GM18867 (cell line): Measurements from ENCODE around the gene VPS13C.

Source experiments
- ATAC-seq: cut with Tn5 transposase; IDR thresholded peaks from one replicate; pipeline ENCODE4 v1.9.1; 2021; ENCODE audit warnings: mild to moderate bottlenecking, moderate library complexity; ENCODE audit not compliant: unreplicated experiment

VPS13C gene

DNA sequence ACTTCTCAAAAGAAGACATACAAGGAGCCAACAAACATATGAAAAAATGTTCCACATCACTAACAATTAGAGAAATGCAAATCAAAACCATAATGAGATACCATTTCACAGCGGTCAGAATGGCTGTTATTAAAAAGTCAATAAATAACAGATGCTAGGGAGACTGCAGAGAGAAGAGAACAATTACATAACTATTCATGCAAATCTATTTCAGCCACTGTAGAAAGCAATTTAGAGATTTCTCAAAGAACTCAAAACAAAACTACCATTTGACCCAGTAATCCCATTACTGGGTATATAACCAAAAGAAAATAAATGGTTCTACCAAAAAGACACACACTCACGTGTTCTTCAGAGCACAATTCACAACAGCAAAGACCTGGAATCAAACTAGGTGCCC, 116.3 kb downstream of the VPS13C start:
- ATAC-seq = no peak

- ATAC-seq = no peak
These were observed 122.0 kb downstream of the VPS13C start for GRCh38 chr15:61938249-61938648.

DNA sequence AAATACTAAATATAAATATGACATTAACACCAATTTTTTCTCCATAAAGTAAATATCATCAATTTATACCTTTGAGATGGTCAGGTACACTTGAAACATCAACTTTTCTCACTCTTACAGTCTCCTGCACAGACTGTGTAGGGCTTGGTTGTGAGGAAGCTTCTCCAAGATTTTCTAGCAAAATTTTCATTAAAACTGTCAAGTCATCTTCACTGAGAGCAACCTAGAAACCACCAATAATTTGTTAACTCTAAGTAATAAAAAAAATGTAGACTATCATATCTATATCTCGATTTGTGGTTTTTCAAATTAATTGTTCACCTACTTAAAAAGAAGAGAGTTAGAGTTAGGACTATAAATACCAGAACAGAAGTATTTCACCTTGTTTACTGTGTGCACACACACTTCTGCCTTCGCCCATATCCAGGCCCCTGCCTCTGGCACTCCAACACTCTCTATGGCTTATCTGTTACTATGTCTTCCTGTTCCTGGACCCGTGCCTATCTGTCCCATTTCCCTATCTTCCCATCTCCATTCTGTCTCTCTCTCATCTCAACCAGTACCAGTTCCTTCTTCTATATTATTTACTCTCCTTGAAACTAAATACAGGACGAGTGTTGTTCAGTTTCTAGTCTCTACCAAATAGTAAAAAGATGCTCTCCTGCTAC, 123.6 kb downstream of the VPS13C start:
- ATAC-seq = no peak

- ATAC-seq = no peak
These were observed 124.8 kb downstream of the VPS13C start for GRCh38 chr15:61935493-61935892.

GRCh38 chr15:61929452-61929851, 130.8 kb downstream of the VPS13C start:
- no peak for ATAC-seq

GRCh38 chr15:61923173-61923572, 137.1 kb downstream of the VPS13C start:
- no peak for ATAC-seq

- ATAC-seq = no peak
These were observed 139.2 kb downstream of the VPS13C start for GRCh38 chr15:61921093-61921492.

GRCh38 chr15:61917457-61917856, 142.8 kb downstream of the VPS13C start:
- no peak for ATAC-seq

DNA sequence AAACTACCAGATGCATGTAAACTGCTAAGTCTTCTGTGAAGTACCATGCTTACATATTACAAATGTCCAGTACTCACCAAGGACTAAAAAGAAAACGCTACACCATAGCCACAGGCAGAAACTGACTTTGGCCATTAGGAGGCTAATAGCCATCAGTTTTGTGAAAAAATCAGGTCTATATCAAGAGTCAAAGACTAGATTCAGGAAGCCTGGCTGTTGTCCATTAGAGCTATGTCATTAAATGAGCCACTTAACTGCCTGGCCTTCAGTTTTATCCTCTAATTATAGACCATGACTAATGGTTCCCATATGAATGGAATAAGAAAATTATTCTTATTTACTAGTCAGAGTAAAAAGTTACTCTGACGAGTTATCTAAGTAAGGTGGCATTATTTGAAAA, 144.1 kb downstream of the VPS13C start:
- no peak for ATAC-seq

GRCh38 chr15:61915640-61916039, 144.6 kb downstream of the VPS13C start:
- no peak for ATAC-seq

GRCh38 chr15:61910839-61911369, 149.3 kb downstream of the VPS13C start:
- no peak for ATAC-seq

DNA sequence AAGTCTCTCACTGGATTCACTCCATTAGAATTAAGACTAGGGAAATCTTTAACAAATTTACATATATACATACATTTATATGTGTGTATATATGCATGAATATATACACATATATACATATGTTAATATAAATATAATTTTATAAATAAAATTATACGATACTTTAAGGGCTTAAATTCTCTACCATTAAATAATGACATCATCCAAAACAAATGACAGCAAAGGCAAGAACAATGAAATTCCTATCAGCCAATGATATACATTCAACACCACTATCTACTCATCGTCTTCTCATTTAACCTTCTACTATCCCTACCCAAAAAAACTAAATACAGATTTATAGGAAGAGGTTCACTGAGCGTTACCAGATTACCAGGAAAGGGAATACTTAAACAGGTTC, 152.0 kb downstream of the VPS13C start:
- ATAC-seq = no peak

- ATAC-seq = no peak
These were observed 152.5 kb downstream of the VPS13C start for GRCh38 chr15:61907753-61908086.

DNA sequence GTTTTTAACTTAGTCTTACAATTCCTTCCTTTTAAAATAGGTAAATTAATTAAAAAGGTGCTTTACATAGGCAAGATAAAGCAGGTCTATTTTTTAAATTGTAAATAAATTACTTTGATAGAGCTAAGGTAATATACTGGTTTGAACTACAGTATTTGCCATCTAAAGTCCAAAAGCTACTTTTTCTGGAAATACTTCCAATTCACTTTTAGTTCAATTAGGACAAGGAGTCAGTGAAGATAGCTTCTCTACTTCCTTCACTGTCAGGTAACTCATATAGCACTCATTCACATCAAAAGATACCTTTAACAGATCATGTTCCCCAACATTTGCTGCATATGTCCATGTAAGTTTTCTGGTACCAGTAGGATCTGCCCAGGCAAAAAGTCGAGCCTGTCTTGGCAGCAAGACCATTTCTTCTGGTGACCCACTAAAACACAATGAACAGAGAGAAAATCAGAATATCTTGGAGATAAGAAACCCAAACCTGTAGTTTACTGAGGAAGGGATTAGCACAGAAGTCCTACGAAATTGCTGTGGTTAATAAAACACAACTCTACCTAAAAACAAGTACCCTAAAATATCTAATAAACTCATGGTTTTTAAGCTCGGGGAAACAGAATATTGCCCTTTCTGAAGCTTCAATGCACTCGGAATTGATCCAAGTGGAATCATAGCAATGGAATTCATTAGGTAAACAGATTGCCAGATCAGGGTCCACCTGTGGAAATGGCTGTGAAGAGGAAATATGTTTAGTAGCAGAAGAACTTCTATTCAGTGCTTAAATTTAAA, 153.1 kb downstream of the VPS13C start:
- ATAC-seq = no peak

DNA sequence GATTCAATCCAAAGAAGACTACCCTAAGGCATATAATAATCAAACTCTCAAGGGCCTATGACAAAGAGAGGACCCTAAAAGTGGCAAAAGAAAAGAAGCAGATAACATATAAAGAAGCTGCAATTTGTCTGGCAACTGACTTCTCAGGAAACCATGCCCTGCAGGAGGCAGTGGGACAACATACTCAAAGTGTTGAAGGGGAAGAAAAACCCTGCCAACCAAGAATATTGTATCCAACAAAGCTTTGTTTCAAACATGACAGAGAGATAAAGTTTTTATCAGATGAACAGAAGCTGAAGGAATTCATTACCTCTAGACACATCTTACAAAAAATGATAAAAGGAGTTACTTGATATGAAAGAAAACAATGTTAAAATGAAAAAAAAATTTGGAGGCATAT, 167.1 kb downstream of the VPS13C start:
- ATAC-seq = no peak

DNA sequence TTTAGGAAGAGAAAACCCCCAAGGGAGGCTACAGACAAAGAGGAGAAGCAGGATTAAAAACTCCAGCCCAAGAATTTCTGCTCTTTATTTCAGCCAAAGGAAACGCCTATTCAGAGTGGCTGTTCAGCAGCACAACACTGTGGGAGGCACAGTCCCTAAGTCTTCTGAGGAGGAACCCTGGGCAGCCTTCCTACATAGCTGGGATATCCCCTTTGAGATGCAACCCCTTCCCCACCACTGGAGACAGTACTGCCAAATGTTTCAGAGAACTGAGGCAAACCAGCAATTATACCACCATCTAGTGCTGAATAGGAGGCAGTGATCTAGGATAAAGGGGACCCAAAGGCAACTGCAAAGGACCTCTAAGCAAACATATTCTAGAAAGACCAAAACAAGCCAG, 168.1 kb downstream of the VPS13C start:
- ATAC-seq = no peak

DNA sequence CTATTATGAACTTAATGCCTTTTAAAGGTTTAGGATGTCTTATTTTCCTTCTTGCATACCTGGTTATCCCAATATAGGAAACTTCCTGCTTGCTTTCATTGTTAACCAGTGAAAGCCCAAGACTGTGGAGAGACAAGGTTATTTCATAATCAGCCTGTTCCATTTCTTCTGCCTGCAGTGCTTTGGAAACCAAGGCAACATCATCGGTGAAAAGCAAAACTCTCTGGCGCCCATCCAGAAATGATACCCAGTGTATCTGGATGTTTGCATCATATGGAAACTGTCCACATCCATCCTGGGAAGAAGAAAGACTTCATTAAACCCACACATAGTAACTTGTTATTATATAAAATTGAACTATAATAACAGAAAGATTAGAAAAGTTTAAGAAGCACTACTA, 170.1 kb downstream of the VPS13C start:
- no peak for ATAC-seq

- no peak for ATAC-seq
These were observed 170.5 kb downstream of the VPS13C start for GRCh38 chr15:61889706-61890105.

- no peak for ATAC-seq
These were observed 172.0 kb downstream of the VPS13C start for GRCh38 chr15:61888074-61888780.

DNA sequence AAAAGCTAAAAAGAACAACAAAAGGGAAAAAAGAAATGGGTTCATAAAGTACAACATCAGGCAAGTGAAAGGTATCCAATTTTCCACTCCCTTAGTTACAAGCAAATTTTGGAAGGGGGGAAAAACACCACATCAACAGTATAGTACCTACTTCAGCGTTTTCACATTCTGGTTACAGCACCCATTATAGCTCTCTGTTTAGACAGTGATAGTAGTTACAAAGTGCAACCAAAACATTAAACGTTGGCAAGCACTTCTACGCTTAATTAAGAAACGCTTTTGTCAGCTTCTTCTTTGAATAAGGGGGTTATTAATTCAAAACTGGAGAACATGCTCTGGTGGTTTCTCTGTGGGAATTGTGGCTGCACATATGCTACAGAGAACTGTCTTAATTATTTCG, 180.2 kb downstream of the VPS13C start:
- no peak for ATAC-seq

- no peak for ATAC-seq
These were observed 181.0 kb downstream of the VPS13C start for GRCh38 chr15:61879219-61879618.
